HUES6 (cell line): Measurements from ENCODE around the gene DPEP3.

Experiments
- H3K27ac ChIP-seq: 2 replicates; pipeline ENCODE4 v1.7.0; 2013; ENCODE audit warnings: low read depth, mild to moderate bottlenecking, low read length, inconsistent platforms
- H3K27me3 ChIP-seq: 2 replicates; pipeline ENCODE4 v1.6.1; 2013; ENCODE audit warnings: low read length; ENCODE audit not compliant: control insufficient read depth, insufficient read depth
- H3K36me3 ChIP-seq: 2 replicates; pipeline ENCODE4 v1.6.1; 2013; ENCODE audit warnings: low read length; ENCODE audit not compliant: control insufficient read depth, insufficient read depth
- H3K4me1 ChIP-seq: 2 replicates; pipeline ENCODE4 v1.6.1; 2013; ENCODE audit warnings: low read length; ENCODE audit not compliant: control insufficient read depth, insufficient read depth
- H3K4me3 ChIP-seq: 2 replicates; pipeline ENCODE4 v1.5.1; 2013; ENCODE audit warnings: low read depth, low read length
- H3K9ac ChIP-seq: one replicate; pipeline ENCODE4 v1.6.1; 2013; ENCODE audit warnings: mild to moderate bottlenecking, low read length
- H3K9me3 ChIP-seq: 2 replicates; pipeline ENCODE4 v1.6.1; 2013; ENCODE audit warnings: low read depth, low read length; ENCODE audit not compliant: control insufficient read depth, insufficient read depth

The DPEP3 gene

GRCh38 chr16:67965668-67966548, 14.4 kb downstream of the DPEP3 start:
- H3K27ac ChIP-seq = peak overlapping the region; percentile 60
- H3K4me3 ChIP-seq = peak overlapping the region; percentile 76
- peak overlapping the region; percentile 74 for H3K9ac ChIP-seq
- no peaks in the 10 kb centered on the region for H3K9me3 ChIP-seq
- peaks cover 33% of the 10 kb centered on the region for H3K36me3 ChIP-seq
- H3K27me3 ChIP-seq = no peaks in the 10 kb centered on the region
- peaks cover 44% of the 10 kb centered on the region for H3K4me1 ChIP-seq

- peak overlapping the region; percentile 47; the same call in 1 of the 2 replicates for H3K4me3 ChIP-seq
- H3K27ac ChIP-seq = 0 out of 2 replicates have a peak overlapping the region, but pooled peaks have one; percentile 18
- peaks cover 44% of the 10 kb centered on the region for H3K4me1 ChIP-seq
- no peak overlapping the region for H3K9ac ChIP-seq
- H3K9me3 ChIP-seq = no peaks in the 10 kb centered on the region
- peaks cover 46% of the 10 kb centered on the region for H3K36me3 ChIP-seq
- H3K27me3 ChIP-seq = no peaks in the 10 kb centered on the region
Measured at GRCh38 chr16:67964477-67965131, 15.7 kb downstream of the DPEP3 start.

- peaks cover 40% of the 10 kb centered on the region for H3K4me1 ChIP-seq
- H3K9ac ChIP-seq = peak overlapping the region; percentile 25
- peaks cover 54% of the 10 kb centered on the region for H3K36me3 ChIP-seq
- no peaks in the 10 kb centered on the region for H3K27me3 ChIP-seq
- H3K27ac ChIP-seq = 0 out of 2 replicates have a peak overlapping the region, but pooled peaks have one; percentile 18
- peak overlapping the region; percentile 47 for H3K4me3 ChIP-seq
- H3K9me3 ChIP-seq = no peaks in the 10 kb centered on the region
Measured at GRCh38 chr16:67963662-67964321, 16.5 kb downstream of the DPEP3 start.

GRCh38 chr16:67963292-67963661, 17.0 kb downstream of the DPEP3 start:
- Histone ChIP-seq H3K9me3 (no peaks in the 10 kb centered on the region), H3K27ac (no peak overlapping the region), H3K36me3 (peaks cover 59% of the 10 kb centered on the region), H3K27me3 (no peaks in the 10 kb centered on the region), H3K9ac (no peak overlapping the region), H3K4me1 (peaks cover 40% of the 10 kb centered on the region), H3K4me3 (peak overlapping the region; percentile 47)

- H3K4me3 ChIP-seq = no peak overlapping the region
- no peak overlapping the region for H3K9ac ChIP-seq
- peaks cover 37% of the 10 kb centered on the region for H3K4me1 ChIP-seq
- H3K27me3 ChIP-seq = no peaks in the 10 kb centered on the region
- peaks cover 70% of the 10 kb centered on the region for H3K36me3 ChIP-seq
- H3K27ac ChIP-seq = no peak overlapping the region
- no peaks in the 10 kb centered on the region for H3K9me3 ChIP-seq
Measured at GRCh38 chr16:67962135-67962534, 18.2 kb downstream of the DPEP3 start.

- peaks cover 32% of the 10 kb centered on the region for H3K4me1 ChIP-seq
- H3K36me3 ChIP-seq = peaks cover 71% of the 10 kb centered on the region
Measured at GRCh38 chr16:67961551-67961957, 18.7 kb downstream of the DPEP3 start.

GRCh38 chr16:67959536-67960329, 20.6 kb downstream of the DPEP3 start:
- Histone ChIP-seq H3K4me1 (peaks cover 15% of the 10 kb centered on the region), H3K27me3 (no peaks in the 10 kb centered on the region), H3K27ac (no peak overlapping the region), H3K9ac (no peak overlapping the region), H3K9me3 (no peaks in the 10 kb centered on the region), H3K36me3 (peaks cover 84% of the 10 kb centered on the region), H3K4me3 (no peak overlapping the region)

More at GRCh38 chr16:67961551-67961957, 18.7 kb downstream of the DPEP3 start:
- Histone ChIP-seq H3K4me3 (no peak overlapping the region), H3K27me3 (no peaks in the 10 kb centered on the region), H3K9me3 (no peaks in the 10 kb centered on the region), H3K9ac (no peak overlapping the region), H3K27ac (no peak overlapping the region)

GRCh38 chr16:67957622-67958021, 22.7 kb downstream of the DPEP3 start:
- Histone ChIP-seq H3K36me3 (peaks cover 88% of the 10 kb centered on the region), H3K4me3 (no peak overlapping the region), H3K4me1 (no peaks in the 10 kb centered on the region), H3K27me3 (no peaks in the 10 kb centered on the region), H3K9me3 (no peaks in the 10 kb centered on the region), H3K9ac (no peak overlapping the region), H3K27ac (no peak overlapping the region)

- H3K36me3 ChIP-seq = peaks cover 87% of the 10 kb centered on the region
- no peaks in the 10 kb centered on the region for H3K4me1 ChIP-seq
- H3K9ac ChIP-seq = no peak overlapping the region
- no peaks in the 10 kb centered on the region for H3K27me3 ChIP-seq
- no peak overlapping the region for H3K27ac ChIP-seq
- no peaks in the 10 kb centered on the region for H3K9me3 ChIP-seq
- no peak overlapping the region for H3K4me3 ChIP-seq
Measured at GRCh38 chr16:67954421-67955196, 25.7 kb downstream of the DPEP3 start.
